BLaER1 (cell line): ENCODE results near the gene PLXNB1.

ENCODE experiments used
- H3K27ac ChIP-seq: shearing (Covaris generic); formaldehyde crosslinking; 2 replicates; pipeline ENCODE4 v1.8.1; 2022
- H3K27me3 ChIP-seq: shearing (Covaris generic); formaldehyde crosslinking; 2 replicates; pipeline ENCODE4 v1.8.1; 2022
- H3K36me3 ChIP-seq: shearing (Covaris generic); formaldehyde crosslinking; 2 replicates; pipeline ENCODE4 v1.8.1; 2022
- H3K4me1 ChIP-seq: shearing (Covaris generic); formaldehyde crosslinking; 2 replicates; pipeline ENCODE4 v1.8.1; 2022
- H3K4me2 ChIP-seq: shearing (Covaris generic); formaldehyde crosslinking; 2 replicates; pipeline ENCODE4 v1.8.1; 2022
- H3K4me3 ChIP-seq: shearing (Covaris generic); formaldehyde crosslinking; 2 replicates; pipeline ENCODE4 v1.8.1; 2022
- H3K9ac ChIP-seq: shearing (Covaris generic); formaldehyde crosslinking; 2 replicates; pipeline ENCODE4 v1.8.1; 2022
- H3K9me3 ChIP-seq: shearing (Covaris generic); formaldehyde crosslinking; 2 replicates; pipeline ENCODE4 v1.8.1; 2022
- H4K20me1 ChIP-seq: shearing (Covaris generic); formaldehyde crosslinking; 2 replicates; pipeline ENCODE4 v1.8.1; 2022
- Cebpa-rat ChIP-seq: shearing (Covaris generic); IDR thresholded peaks from 2 replicates; pipeline ENCODE4 v1.8.1; 2022

Gene PLXNB1

GRCh38 chr3:48400824-48401433 lies 29.0 kb downstream of the PLXNB1 start:
- Histone ChIP-seq H3K27me3 (no peaks in the 10 kb centered on the region), H4K20me1 (peaks cover 29% of the 10 kb centered on the region), H3K9me3 (no peaks in the 10 kb centered on the region), H3K36me3 (peaks cover 45% of the 10 kb centered on the region), H3K9ac (no peak overlapping the region), H3K4me3 (no peak overlapping the region), H3K4me1 (no peaks in the 10 kb centered on the region), H3K4me2 (no peak overlapping the region), H3K27ac (no peak overlapping the region)
- no peak for TF ChIP-seq Cebpa-rat

GRCh38 chr3:48399387-48400172 lies 30.3 kb downstream of the PLXNB1 start:
- H3K4me2 ChIP-seq, result no peak overlapping the region
- H3K9ac ChIP-seq, result no peak overlapping the region
- peaks cover 16% of the 10 kb centered on the region; the same call in 1 of the 2 replicates for H4K20me1 ChIP-seq
- TF ChIP-seq Cebpa-rat, result no peak
- no peak overlapping the region for H3K4me3 ChIP-seq
- H3K27ac ChIP-seq, result no peak overlapping the region
- peaks cover 32% of the 10 kb centered on the region for H3K36me3 ChIP-seq
- no peaks in the 10 kb centered on the region for H3K27me3 ChIP-seq
- H3K9me3 ChIP-seq, result no peaks in the 10 kb centered on the region
- no peaks in the 10 kb centered on the region for H3K4me1 ChIP-seq

- no peak for TF ChIP-seq Cebpa-rat
- 0 out of 2 replicates have a peak, but pooled peaks cover 9% of the 10 kb centered on the region for H4K20me1 ChIP-seq
- H3K4me2 ChIP-seq, result no peak overlapping the region
- peaks cover 24% of the 10 kb centered on the region for H3K36me3 ChIP-seq
- no peak overlapping the region for H3K27ac ChIP-seq
- H3K27me3 ChIP-seq, result no peaks in the 10 kb centered on the region
- no peak overlapping the region for H3K9ac ChIP-seq
- H3K9me3 ChIP-seq, result no peaks in the 10 kb centered on the region
- no peaks in the 10 kb centered on the region for H3K4me1 ChIP-seq
- no peak overlapping the region for H3K4me3 ChIP-seq
Measured at GRCh38 chr3:48398701-48399386, 31.0 kb downstream of the PLXNB1 start.

GRCh38 chr3:48397767-48398681 lies 31.9 kb downstream of the PLXNB1 start:
- no peaks in the 10 kb centered on the region for H3K4me1 ChIP-seq
- no peaks in the 10 kb centered on the region for H3K9me3 ChIP-seq
- no peak overlapping the region for H3K9ac ChIP-seq
- TF ChIP-seq Cebpa-rat, result no peak
- H3K4me3 ChIP-seq, result no peak overlapping the region
- H3K36me3 ChIP-seq, result peaks cover 16% of the 10 kb centered on the region
- no peak overlapping the region for H3K27ac ChIP-seq
- H4K20me1 ChIP-seq, result 0 out of 2 replicates have a peak, but pooled peaks cover under 1% of the 10 kb centered on the region
- no peaks in the 10 kb centered on the region for H3K27me3 ChIP-seq
- H3K4me2 ChIP-seq, result no peak overlapping the region

GRCh38 chr3:48395714-48396113 lies 34.2 kb downstream of the PLXNB1 start:
- Histone ChIP-seq H4K20me1 (no peaks in the 10 kb centered on the region), H3K9ac (no peak overlapping the region), H3K9me3 (no peaks in the 10 kb centered on the region), H3K27me3 (no peaks in the 10 kb centered on the region), H3K36me3 (no peaks in the 10 kb centered on the region), H3K4me1 (no peaks in the 10 kb centered on the region), H3K4me3 (no peak overlapping the region), H3K4me2 (no peak overlapping the region), H3K27ac (no peak overlapping the region)
- no peak for TF ChIP-seq Cebpa-rat

GRCh38 chr3:48394391-48394790 lies 35.5 kb downstream of the PLXNB1 start:
- Histone ChIP-seq H3K4me3 (no peak overlapping the region), H3K9ac (no peak overlapping the region), H3K9me3 (no peaks in the 10 kb centered on the region), H3K36me3 (no peaks in the 10 kb centered on the region), H3K27me3 (no peaks in the 10 kb centered on the region), H4K20me1 (no peaks in the 10 kb centered on the region), H3K27ac (no peak overlapping the region), H3K4me2 (no peak overlapping the region), H3K4me1 (no peaks in the 10 kb centered on the region)
- TF ChIP-seq Cebpa-rat, result no peak

- Histone ChIP-seq H4K20me1 (no peaks in the 10 kb centered on the region), H3K4me1 (no peaks in the 10 kb centered on the region), H3K9ac (no peak overlapping the region), H3K4me2 (no peak overlapping the region), H3K27me3 (no peaks in the 10 kb centered on the region), H3K36me3 (no peaks in the 10 kb centered on the region), H3K9me3 (peaks cover 5% of the 10 kb centered on the region), H3K27ac (no peak overlapping the region), H3K4me3 (no peak overlapping the region)
- TF ChIP-seq Cebpa-rat, result no peak
Measured at GRCh38 chr3:48388966-48389365, 40.9 kb downstream of the PLXNB1 start.

GRCh38 chr3:48387634-48388033 lies 42.3 kb downstream of the PLXNB1 start:
- Histone ChIP-seq H3K27ac (no peak overlapping the region), H3K4me1 (no peaks in the 10 kb centered on the region), H3K9ac (no peak overlapping the region), H3K36me3 (no peaks in the 10 kb centered on the region), H4K20me1 (no peaks in the 10 kb centered on the region), H3K9me3 (peaks cover 5% of the 10 kb centered on the region), H3K27me3 (no peaks in the 10 kb centered on the region), H3K4me2 (no peak overlapping the region), H3K4me3 (no peak overlapping the region)
- TF ChIP-seq Cebpa-rat, result no peak

- TF ChIP-seq Cebpa-rat, result no peak
- no peaks in the 10 kb centered on the region for H3K4me1 ChIP-seq
- no peak overlapping the region for H3K9ac ChIP-seq
- H3K4me3 ChIP-seq, result no peak overlapping the region
- no peaks in the 10 kb centered on the region for H4K20me1 ChIP-seq
- no peaks in the 10 kb centered on the region for H3K27me3 ChIP-seq
- H3K27ac ChIP-seq, result no peak overlapping the region
- H3K4me2 ChIP-seq, result no peak overlapping the region
- H3K9me3 ChIP-seq, result no peaks in the 10 kb centered on the region
- H3K36me3 ChIP-seq, result no peaks in the 10 kb centered on the region
Measured at GRCh38 chr3:48372862-48373435, 56.9 kb downstream of the PLXNB1 start.
